Epithelial cell of esophagus (primary cell): ENCODE results near the gene KIF26B.

Experiments used
- DNase-seq: peaks from one replicate; pipeline ENCODE4 v3.0.0; 2010; ENCODE audit warnings: low read depth
- H3K4me3 ChIP-seq: 2 replicates; pipeline ENCODE4 v1.5.1; 2011; ENCODE audit warnings: mild to moderate bottlenecking, low read length, control low read depth
- CTCF ChIP-seq: IDR thresholded peaks from 2 replicates; pipeline ENCODE4 v1.5.1; 2011; ENCODE audit warnings: low read depth, mild to moderate bottlenecking, low read length, control low read depth, inconsistent platforms; ENCODE audit not compliant: insufficient read depth; ENCODE audit errors: missing control alignments

The KIF26B gene

GRCh38 chr1:245698116-245698515 lies 543.3 kb downstream of the KIF26B start:
- DNase-seq: no peak
- H3K4me3 ChIP-seq: no peak overlapping the region
- no peak for TF ChIP-seq CTCF

- no peak for DNase-seq
- TF ChIP-seq CTCF: no peak
- H3K4me3 ChIP-seq: no peak overlapping the region
Measured at GRCh38 chr1:245698860-245699259, 544.1 kb downstream of the KIF26B start.

GRCh38 chr1:245700631-245701030 lies 545.8 kb downstream of the KIF26B start:
- H3K4me3 ChIP-seq: no peak overlapping the region
- no peak for TF ChIP-seq CTCF
- DNase-seq: no peak

- H3K4me3 ChIP-seq: no peak overlapping the region
- no peak for TF ChIP-seq CTCF
- no peak for DNase-seq
Measured at GRCh38 chr1:245701631-245702030, 546.8 kb downstream of the KIF26B start.

- no peak for TF ChIP-seq CTCF
Measured at GRCh38 chr1:245702346-245702745, 547.6 kb downstream of the KIF26B start.

GRCh38 chr1:245704341-245704740 lies 549.6 kb downstream of the KIF26B start:
- no peak for TF ChIP-seq CTCF
- DNase-seq: no peak
- no peak overlapping the region for H3K4me3 ChIP-seq

More at GRCh38 chr1:245702346-245702745, 547.6 kb downstream of the KIF26B start:
- no peak for DNase-seq
- no peak overlapping the region for H3K4me3 ChIP-seq

GRCh38 chr1:245704765-245705164 lies 550.0 kb downstream of the KIF26B start:
- DNase-seq: no peak
- no peak for TF ChIP-seq CTCF
- H3K4me3 ChIP-seq: no peak overlapping the region
